NT2/D1 (cell line): ENCODE measurements around the gene BTAF1.

Source experiments
- SUZ12 ChIP-seq: IDR thresholded peaks from 2 replicates; pipeline ENCODE4 v1.6.1; 2011; ENCODE audit not compliant: insufficient read length, insufficient read depth; ENCODE audit errors: extremely low read depth
- YY1 ChIP-seq: IDR thresholded peaks from 2 replicates; pipeline ENCODE4 v1.6.1; 2011; ENCODE audit not compliant: insufficient read length, insufficient read depth
- ZNF274 ChIP-seq: IDR thresholded peaks from 2 replicates; pipeline ENCODE4 v1.6.1; 2011; ENCODE audit warnings: mild to moderate bottlenecking, low read depth, low read length

DNA sequence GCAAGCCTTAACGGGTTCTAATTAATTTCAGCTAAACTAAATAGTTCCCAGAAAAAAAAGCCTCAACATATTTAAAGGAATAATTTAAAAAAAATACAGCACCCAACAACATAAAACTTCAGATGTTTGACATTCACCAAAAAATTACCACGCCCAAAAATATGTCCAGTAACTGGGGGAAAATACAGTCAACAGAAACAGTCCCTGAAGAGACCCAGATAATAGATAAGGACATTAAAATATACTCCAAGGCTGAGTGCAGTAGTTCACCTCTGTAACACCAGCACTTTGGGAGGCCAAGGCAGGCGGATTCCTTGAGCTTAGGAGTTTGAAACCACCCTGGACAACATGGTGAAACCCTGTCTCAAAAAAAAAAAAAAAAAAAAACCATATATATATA lies 78.0 kb downstream of the BTAF1 start:
- TF ChIP-seq ZNF274 (no peak), YY1 (no peak), SUZ12 (no peak)
